ENCODE measurements around the gene PHOSPHO1. TPM values are rescaled to one million over a fixed set of nuclear protein-coding genes. Genes with fewer than 3 reads are reported as not detected.

The PHOSPHO1 gene
- total and polyA plus RNA-seq, 2 of the 13 experiments (the other 11 are each of a cell fraction or from before 2014, with no cell fraction given), result not detected

- TF ChIP-seq ZNF18 (CRISPR knock-in tag; IDR thresholded peaks at IDR 0.05; ENCODE audit: insufficient replicate concordance) (no peak), PAXIP1 (CRISPR knock-in tag; conservative IDR thresholded peaks at IDR 0.05) (no peak), PTBP1 (IDR thresholded peaks at IDR 0.05; ENCODE audit: low read depth, low read length, poor library complexity, severe bottlenecking) (no peak), ATF5 (CRISPR knock-in tag; IDR thresholded peaks at IDR 0.05; ENCODE audit: low read depth) (no peak)
Measured at GRCh38 chr17:49213399-49213798, 17.2 kb downstream of the PHOSPHO1 start (continued).

GRCh38 chr17:49210158-49211029, 20.2 kb downstream of the PHOSPHO1 start, which contains the start of the genes ABI3 and GNGT2:
TSS of gene ABI3 (plus strand) at chr17:49210707. CDS start at chr17:49210725, 18 bp downstream.
TSS of gene GNGT2 (minus strand) at chr17:49210574. CDS start at chr17:49207422, 3,152 bp downstream.
- H3K36me3 ChIP-seq (replicated peaks in 1 of 2; ENCODE audit: control insufficient read depth in 1 of 2, insufficient read depth in 2 of 2, low read length in 2 of 2), result no peaks in the 10 kb centered on the region
- WGBS (ENCODE audit: low lambda C conversion rate), result 32% methylated on average over 16 of the region's 22 CpGs
- no peak within 1 kb of the TSS for H2AFZ ChIP-seq (ENCODE audit: low read length)
- TF ChIP-seq KDM1A (CRISPR knock-in tag; IDR thresholded peaks at IDR 0.05) (no peak), TBP (CRISPR knock-in tag; IDR thresholded peaks at IDR 0.05) (no peak), PCBP1 (IDR thresholded peaks at IDR 0.05; ENCODE audit: borderline replicate concordance, low read depth, low read length) (no peak), ZMYM2 (CRISPR knock-in tag; IDR thresholded peaks at IDR 0.05) (no peak), KLF11 (CRISPR knock-in tag; IDR thresholded peaks at IDR 0.05) (no peak), NRL (CRISPR knock-in tag; IDR thresholded peaks at IDR 0.05; ENCODE audit: borderline replicate concordance) (no peak), KLF12 (CRISPR knock-in tag; IDR thresholded peaks at IDR 0.05; ENCODE audit: borderline replicate concordance) (no peak), SOX5 (CRISPR knock-in tag; IDR thresholded peaks at IDR 0.05; ENCODE audit: borderline replicate concordance) (no peak), KAT7 (CRISPR knock-in tag; IDR thresholded peaks at IDR 0.05; ENCODE audit: borderline replicate concordance) (no peak)
- no TSS peak for BruUV-seq (replicated peaks)
- in situ Hi-C loops (cut with HindIII; ENCODE audit: extremely low pct_ligation_motif_present, low pct_unique_long_range_greater_than_20kb) (no loop called here), intact Hi-C loops (cut with micrococcal nuclease; ENCODE audit: unreplicated experiment) (no loop called here)
- FAIRE-seq (no peak), ATAC-seq (no peak; the same call in 2 of the 3 replicates), DNase-seq (ENCODE audit: low spot score) (no peak)
- CTCF ChIA-PET (ENCODE audit: low intra/inter-chr PET ratio, low total read pairs), result no interaction called here
- no peak within 1 kb of the TSS for H3K4me2 ChIP-seq (ENCODE audit: low read depth, low read length)
- peaks cover 9 to 82% of the 10 kb centered on the region in 2 experiments for H3K27me3 ChIP-seq (ENCODE audit: control insufficient read depth in 1 of 2, insufficient read depth in 2 of 2, low read length in 2 of 2)
- H3K4me3 ChIP-seq (replicated peaks in 1 of 3; ENCODE audit: insufficient read depth in 1 of 3, low read depth in 2 of 3, low read length in 3 of 3), result no peak within 1 kb of the TSS
- no peak within 1 kb of the TSS for H3K9ac ChIP-seq (ENCODE audit: insufficient read depth, low read depth, low read length)
- H4K20me1 ChIP-seq (ENCODE audit: insufficient read depth, low read length), result no peaks in the 10 kb centered on the region
- H3K4me1 ChIP-seq (ENCODE audit: insufficient read depth, low read length), result no peaks in the 10 kb centered on the region
- H3K27ac ChIP-seq (ENCODE audit: extremely low read length, insufficient read depth, low read length), result no peak within 1 kb of the TSS
- H3K9me3 ChIP-seq (ENCODE audit: low read length), result no peaks in the 10 kb centered on the region
- no peaks in the 10 kb centered on the region for H3K79me2 ChIP-seq (ENCODE audit: insufficient read depth, low read length)
- POLR2A ChIA-PET, result no interaction called here
